ENCODE data around the gene PTGDS.

The PTGDS gene

GRCh38 chr9:137011907-137012675, 34.8 kb downstream of the PTGDS start:
- no peak for DNase-seq

DNA sequence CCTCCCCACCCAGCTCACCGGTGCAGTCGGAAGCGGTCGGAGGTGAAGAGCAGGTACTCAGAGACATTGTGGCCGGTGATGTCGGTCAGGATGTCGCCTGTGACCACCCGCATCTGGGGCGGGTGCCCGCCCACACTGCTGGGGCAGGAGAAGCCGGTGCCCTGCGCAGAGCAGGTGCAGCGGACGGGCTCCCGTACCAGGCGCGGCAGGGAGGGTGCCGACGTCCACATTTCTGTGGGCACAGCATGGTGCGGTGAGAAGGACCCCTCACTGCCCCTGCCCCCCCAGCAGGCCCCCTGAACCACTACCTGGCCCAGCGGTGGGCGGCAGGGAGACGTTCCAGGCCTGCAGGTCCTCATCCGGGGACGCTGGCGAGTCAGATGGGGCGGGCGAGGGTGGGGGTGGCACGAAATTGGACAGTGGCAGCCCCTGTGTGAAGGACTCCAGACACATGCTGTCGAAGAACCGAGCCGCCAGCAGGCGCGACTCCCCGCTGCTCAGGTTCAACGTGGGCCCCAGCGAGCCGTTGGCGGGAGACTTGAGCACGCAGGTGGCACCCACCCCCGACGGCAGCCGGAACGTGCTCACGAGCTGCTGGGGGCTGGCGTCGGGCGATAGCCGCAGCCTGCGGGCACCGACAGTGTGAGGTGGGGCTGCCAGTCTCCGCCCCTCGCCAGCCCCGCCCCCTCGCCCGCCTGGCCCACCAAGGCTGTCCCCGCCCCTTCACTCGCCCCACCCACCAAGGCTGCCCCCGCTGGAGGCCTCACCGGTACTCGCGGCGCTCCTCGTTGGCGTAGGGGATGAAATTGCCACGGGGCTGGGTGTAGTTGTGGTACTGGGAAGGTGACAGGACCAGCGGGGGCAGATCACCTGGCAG, 35.6 kb downstream of the PTGDS start:
- no peak for DNase-seq

DNA sequence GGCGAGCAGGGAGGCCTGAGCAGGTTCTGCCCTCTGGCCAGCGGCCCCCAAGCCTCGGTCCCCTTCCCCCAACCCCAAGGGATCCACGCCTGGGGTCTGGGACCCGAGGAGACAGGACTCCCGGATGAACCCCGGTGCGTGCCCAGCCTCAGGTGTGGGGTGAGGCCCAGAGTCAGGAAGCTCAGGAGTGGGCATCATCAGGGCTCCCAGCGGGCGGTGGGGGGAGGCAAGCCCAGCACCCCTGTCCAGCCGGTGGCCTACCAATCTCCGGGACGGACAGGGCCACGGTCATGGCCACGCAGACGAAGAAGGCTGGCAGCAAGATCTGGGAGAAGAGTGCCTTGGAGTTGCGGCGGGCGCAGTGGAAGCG, 36.3 kb downstream of the PTGDS start:
- no peak for DNase-seq

DNA sequence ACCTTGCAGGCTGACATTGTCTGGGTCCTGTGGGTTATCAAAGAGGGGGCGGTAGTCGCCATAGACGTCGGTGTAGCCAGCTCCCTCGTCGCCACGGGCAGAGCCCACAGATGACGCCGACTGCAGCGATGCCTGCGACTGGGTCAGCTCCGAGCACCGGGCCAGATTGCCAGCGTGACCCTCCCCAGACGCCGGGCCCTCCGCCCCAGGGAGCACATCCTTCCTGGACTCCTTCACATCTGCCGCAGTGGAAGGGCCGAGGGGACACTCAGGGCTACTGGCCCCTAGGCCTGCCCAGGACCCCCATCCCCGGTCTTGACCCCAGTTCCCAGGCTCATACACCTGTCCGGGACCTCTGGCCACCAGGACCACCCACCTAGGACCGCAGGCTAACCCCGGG, 36.9 kb downstream of the PTGDS start:
- DNase-seq, result no peak

- DNase-seq, result no peak
Measured at GRCh38 chr9:137014776-137015539, 37.7 kb downstream of the PTGDS start.

GRCh38 chr9:137015540-137015930, 38.2 kb downstream of the PTGDS start:
- no peak for DNase-seq

DNA sequence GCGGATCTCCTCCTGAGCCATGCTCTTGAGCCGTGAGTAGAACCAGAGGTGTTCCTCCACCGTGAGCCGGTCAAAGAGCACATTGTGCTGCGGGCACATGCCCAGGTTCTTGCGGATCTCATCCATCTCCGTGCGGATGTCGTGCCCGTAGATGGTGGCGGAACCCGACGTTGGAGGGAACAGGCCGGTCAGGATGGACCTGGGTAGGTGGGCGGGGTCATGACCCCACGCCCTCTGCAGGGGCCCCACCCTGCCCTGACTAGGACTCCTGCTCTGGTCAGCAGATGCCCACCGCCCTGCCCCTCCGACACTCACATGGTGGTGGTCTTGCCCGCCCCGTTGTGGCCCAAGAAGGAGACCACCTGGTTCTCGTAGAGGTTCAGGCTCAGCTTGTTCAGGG, 38.7 kb downstream of the PTGDS start:
- no peak for DNase-seq

- no peak for DNase-seq
Measured at GRCh38 chr9:137016436-137016835, 39.1 kb downstream of the PTGDS start.

- no peak for DNase-seq
Measured at GRCh38 chr9:137017071-137017470, 39.8 kb downstream of the PTGDS start.

DNA sequence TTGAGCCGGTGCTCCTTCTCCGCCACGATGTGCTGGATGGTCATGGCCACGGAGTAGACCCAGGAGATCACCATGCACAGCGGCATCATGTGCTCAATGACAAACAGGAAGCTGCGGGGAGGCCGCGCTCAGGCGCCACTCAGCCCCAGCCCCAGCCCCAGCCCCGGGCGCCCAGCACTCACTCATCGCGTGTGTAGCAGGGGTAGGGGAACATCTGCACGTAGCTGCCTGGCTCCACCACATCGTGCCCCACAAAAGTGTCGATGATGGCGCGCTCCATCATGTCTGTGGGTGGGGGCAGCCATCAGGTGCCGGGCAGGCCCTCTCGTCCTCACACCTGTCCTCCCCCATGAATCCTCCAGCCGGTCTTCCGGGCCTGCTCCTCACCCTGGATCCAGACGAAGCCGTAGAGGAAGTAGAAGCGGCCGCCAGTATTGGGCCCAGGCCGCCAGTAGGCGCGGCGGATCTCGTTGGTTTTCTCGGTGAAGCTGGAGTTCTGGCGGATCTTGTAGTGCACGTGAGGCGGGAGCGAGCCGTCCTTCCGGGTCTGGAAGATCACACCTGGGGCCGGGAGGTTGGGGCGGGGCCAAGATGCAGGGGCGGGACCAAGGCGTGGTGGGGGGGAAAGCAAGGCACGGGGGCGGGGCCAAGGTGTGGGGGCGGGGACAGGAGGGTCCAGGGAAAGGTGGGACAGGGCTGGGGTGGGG, 40.6 kb downstream of the PTGDS start:
- no peak for DNase-seq

GRCh38 chr9:137018761-137019559, 41.7 kb downstream of the PTGDS start:
- DNase-seq, result no peak

- no peak for DNase-seq
Measured at GRCh38 chr9:137019891-137020683, 42.8 kb downstream of the PTGDS start.

- DNase-seq, result peak in 1 of 14 donors; percentile 43
Measured at GRCh38 chr9:137020771-137021567, 43.7 kb downstream of the PTGDS start.

DNA sequence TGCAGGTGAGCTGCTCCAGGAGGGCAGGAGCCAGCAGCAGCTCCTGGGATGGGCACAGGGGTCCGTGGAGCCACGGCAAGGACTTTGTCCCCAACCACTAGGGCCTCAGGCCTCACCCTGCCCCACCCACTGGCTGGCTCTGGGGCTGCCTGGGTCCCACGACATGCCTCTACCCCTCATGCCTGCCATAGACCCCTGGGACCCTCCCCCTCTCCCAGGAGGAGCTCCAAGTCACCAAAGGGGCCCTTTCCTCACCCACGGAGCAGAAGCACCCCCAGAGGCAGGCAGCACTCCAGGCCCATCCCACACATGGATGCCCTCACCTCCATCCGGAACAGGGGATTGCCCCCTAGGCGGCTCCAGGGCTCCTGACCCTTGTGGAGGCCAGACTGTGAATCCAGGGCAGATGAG, 44.3 kb downstream of the PTGDS start:
- DNase-seq, result no peak

GRCh38 chr9:137021979-137022661, 44.8 kb downstream of the PTGDS start:
- peak in 11 of 14 donors; percentile 42 to 92 (median 71) for DNase-seq

DNA sequence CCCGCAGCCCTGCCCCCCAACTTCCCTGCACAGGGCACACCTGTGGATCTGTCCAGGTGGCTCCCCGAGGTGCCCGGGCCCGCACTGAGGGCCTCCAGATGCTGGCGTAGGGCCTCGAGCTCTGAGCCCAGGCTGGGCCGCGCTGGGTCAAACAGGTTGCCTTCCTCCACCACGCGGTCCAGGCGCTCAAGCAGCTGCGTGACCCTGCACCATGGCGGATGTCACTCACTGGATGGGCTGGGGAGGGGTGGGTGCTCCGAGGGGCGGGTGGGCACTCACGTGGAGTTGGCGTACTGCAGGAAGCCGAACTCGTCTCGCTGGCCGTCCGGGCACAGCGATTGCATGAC, 45.3 kb downstream of the PTGDS start:
- DNase-seq, result no peak

- peak in 1 of 14 donors; percentile 43 for DNase-seq
Measured at GRCh38 chr9:137023157-137023556, 45.9 kb downstream of the PTGDS start.

- peak in 6 of 14 donors; percentile 43 to 79 (median 61) for DNase-seq
Measured at GRCh38 chr9:137023583-137023991, 46.3 kb downstream of the PTGDS start.

DNA sequence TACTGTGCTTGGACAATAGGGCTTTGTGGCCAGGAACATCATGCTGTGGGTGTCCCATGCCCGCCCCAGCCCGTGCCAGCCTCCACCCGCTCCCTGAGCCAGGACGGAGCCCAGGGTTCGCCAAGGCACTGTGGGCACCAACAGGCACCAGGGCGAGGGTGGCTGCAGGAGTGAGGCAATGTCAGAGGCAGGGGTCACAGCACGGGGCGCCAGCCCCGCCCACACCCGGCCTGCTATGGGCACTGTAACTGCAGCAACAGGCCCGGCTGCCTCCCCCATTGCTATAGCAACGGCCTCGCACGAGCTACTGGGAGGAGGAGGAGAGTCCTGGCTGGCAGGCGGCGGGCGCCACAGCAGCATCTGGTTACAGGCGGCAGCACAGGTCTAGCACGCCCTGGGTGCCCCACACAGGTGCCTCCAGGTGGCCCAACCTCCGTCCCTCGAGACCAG, 48.2 kb downstream of the PTGDS start:
- peak in 13 of 14 donors; percentile 73 to 98 (median 92) for DNase-seq

All from C1 segment of cervical spinal cord (tissue), 14 donors.